Stimulated activated CD4-positive, alpha-beta T cell treated with anti-CD3 and anti-CD28 coated beads, Interleukin-1b, Interleukin-23, amount 100 ng/mL, for 4 hours (primary cell): ENCODE results near the gene CEACAM7.

Experiments
- DNase-seq, 2 donors: peaks; one replicate each; pipeline ENCODE4 v3.0.0-alpha.2; 2020; ENCODE audit warnings: low read depth in 2 of 2

Gene CEACAM7

GRCh38 chr19:41700381-41701195 lies 12.5 kb upstream of the CEACAM7 start:
- DNase-seq = no peak

- DNase-seq = no peak
These were observed 11.9 kb upstream of the CEACAM7 start for GRCh38 chr19:41699968-41700323.

- DNase-seq = no peak
These were observed 11.3 kb upstream of the CEACAM7 start for GRCh38 chr19:41699231-41699967.

- DNase-seq = no peak
These were observed 10.7 kb upstream of the CEACAM7 start for GRCh38 chr19:41698746-41699230.

- DNase-seq = no peak
These were observed 9.3 kb upstream of the CEACAM7 start for GRCh38 chr19:41697198-41697855.

- no peak for DNase-seq
These were observed 8.5 kb upstream of the CEACAM7 start for GRCh38 chr19:41696402-41697197.

- no peak for DNase-seq
These were observed 7.7 kb upstream of the CEACAM7 start for GRCh38 chr19:41695745-41696144.

GRCh38 chr19:41694831-41695635 lies 7.0 kb upstream of the CEACAM7 start:
- no peak for DNase-seq

- no peak for DNase-seq
These were observed 6.1 kb upstream of the CEACAM7 start for GRCh38 chr19:41694196-41694595.

- DNase-seq = no peak
These were observed 3.3 kb upstream of the CEACAM7 start for GRCh38 chr19:41691268-41691970.

GRCh38 chr19:41690801-41691065 lies 2.7 kb upstream of the CEACAM7 start:
- DNase-seq = no peak

- DNase-seq = no peak
These were observed 2.1 kb upstream of the CEACAM7 start for GRCh38 chr19:41689993-41690800.

GRCh38 chr19:41688687-41689086 lies 617 bp upstream of the CEACAM7 start:
- no peak for DNase-seq

GRCh38 chr19:41687419-41687818 lies 651 bp downstream of the CEACAM7 start:
- DNase-seq = no peak

- DNase-seq = no peak
These were observed 5.6 kb downstream of the CEACAM7 start for GRCh38 chr19:41682437-41682836.

GRCh38 chr19:41671486-41671885 lies 16.6 kb downstream of the CEACAM7 start:
- no peak for DNase-seq

GRCh38 chr19:41670755-41671154 lies 17.3 kb downstream of the CEACAM7 start:
- no peak for DNase-seq

GRCh38 chr19:41668315-41668714 lies 19.8 kb downstream of the CEACAM7 start:
- no peak for DNase-seq

- DNase-seq = no peak
These were observed 22.0 kb downstream of the CEACAM7 start for GRCh38 chr19:41666075-41666474.

GRCh38 chr19:41657157-41657556 lies 30.9 kb downstream of the CEACAM7 start:
- DNase-seq = no peak
